K562 (cell line): ENCODE results near the gene ZFPM1. TPM values are rescaled to one million over a fixed set of nuclear protein-coding genes. Genes with fewer than 3 reads are reported as not detected.

ENCODE experiments used
- ATAC-seq: fragments of 200-7000 bp; cut with Tn5 transposase; 3 replicates; pipeline ENCODE4 v1.9.1; 2020; ENCODE audit warnings: moderate library complexity
- BruUV-seq: library from RNA; stranded (reverse); fragments of 400-500 nt; replicated peaks from 2 replicates; lab custom pipeline; 2021; lab: Mats Ljungman, UMichigan
- CTCF ChIA-PET: fragments of 300-600 bp; formaldehyde crosslinking; extraction: SDS; loops from one replicate; lab custom pipeline; 2021; ENCODE audit warnings: low intra/inter-chr PET ratio; lab: Yijun Ruan, JAX
- POLR2A ChIA-PET: fragments of 300-600, 350-650 bp; sonication (Branson Sonifier 250); formaldehyde crosslinking; extraction: SDS; loops from one replicate; lab custom pipeline; 2021; ENCODE audit warnings: antibody characterized with exemption, inconsistent platforms; lab: Yijun Ruan, JAX
- DNase-seq, 4 experiments: peaks; one replicate each; pipeline versions ENCODE4 v3.0.0 to v3.0.0-alpha.2; 2011 to 2018; ENCODE audit warnings: low spot score in 3 of 4, mixed read lengths in 3 of 4; ENCODE audit errors: extremely low read depth in 1 of 4
- FAIRE-seq: peaks from 2 replicates; lab custom pipeline; 2011; peaks lifted over from hg19 to GRCh38; lab: Jason Lieb, UNC
- H2AFZ ChIP-seq: 2 replicates; pipeline ENCODE4 v1.6.0; 2011; ENCODE audit warnings: low read depth, low read length, control low read depth, inconsistent platforms
- H3K27ac ChIP-seq: fragments of 200-600 bp; 3 replicates; pipeline ENCODE4 v1.8.0; 2011; ENCODE audit warnings: low read depth, mild to moderate bottlenecking, control low read depth, inconsistent platforms, low read length, moderate library complexity, mixed read lengths; ENCODE audit errors: extremely low read depth
- H3K27me3 ChIP-seq, 2 experiments: fragments of 300-600 bp in 1 of 2; 2 replicates in 1 of 2; 3 replicates in 1 of 2; pipeline versions ENCODE4 v1.6.0 to v1.8.0; 2011; ENCODE audit warnings: inconsistent platforms in 2 of 2, low read length in 2 of 2, mild to moderate bottlenecking in 1 of 2, mixed read lengths in 1 of 2, moderate library complexity in 1 of 2; ENCODE audit not compliant: control insufficient read depth in 2 of 2, insufficient read depth in 2 of 2
- H3K36me3 ChIP-seq: fragments of 300-600 bp; 3 replicates; pipeline ENCODE4 v1.8.0; 2011; ENCODE audit warnings: mild to moderate bottlenecking, low read length, inconsistent platforms; ENCODE audit not compliant: control insufficient read depth, insufficient read depth
- H3K4me1 ChIP-seq, 2 experiments: fragments of 200-600 bp in 1 of 2; replicated peaks in 1 of 2; 2 replicates in 1 of 2; 3 replicates in 1 of 2; pipeline versions ENCODE4 v1.5.1 to v1.8.0; 2011; ENCODE audit warnings: inconsistent platforms in 2 of 2, low read length in 2 of 2, mild to moderate bottlenecking in 1 of 2, mixed read lengths in 1 of 2, moderate library complexity in 1 of 2; ENCODE audit not compliant: control insufficient read depth in 2 of 2, insufficient read depth in 2 of 2
- H3K4me2 ChIP-seq: 2 replicates; pipeline ENCODE4 v1.6.1; 2011; ENCODE audit warnings: low read length, control low read depth, inconsistent platforms, mixed read lengths; ENCODE audit not compliant: insufficient read depth
- H3K4me3 ChIP-seq: fragments of 200-600 bp; sonication (generic), shearing (Covaris generic); 2 replicates; pipeline ENCODE4 v1.5.1; 2016; ENCODE audit warnings: control low read depth, inconsistent platforms
- H3K79me2 ChIP-seq: fragments of 200-600 bp; 3 replicates; pipeline ENCODE4 v1.8.0; 2011; ENCODE audit warnings: low read length, inconsistent platforms; ENCODE audit not compliant: control insufficient read depth, insufficient read depth
- H3K9ac ChIP-seq, 2 experiments: 2 replicates each; pipeline versions ENCODE4 v1.6.0 to v1.6.1; 2011; ENCODE audit warnings: low read depth in 2 of 2, low read length in 2 of 2, control low read depth in 1 of 2, inconsistent platforms in 1 of 2, mild to moderate bottlenecking in 1 of 2, mixed read lengths in 1 of 2; ENCODE audit not compliant: insufficient read depth in 1 of 2
- H3K9me1 ChIP-seq: one replicate; pipeline ENCODE4 v1.6.0; 2011; ENCODE audit warnings: inconsistent platforms, mild to moderate bottlenecking, low read length, moderate library complexity; ENCODE audit not compliant: control insufficient read depth, insufficient read depth
- H3K9me3 ChIP-seq: replicated peaks from 2 replicates; pipeline ENCODE4 v1.5.1; 2011; ENCODE audit warnings: low read depth, low read length, inconsistent platforms; ENCODE audit not compliant: control insufficient read depth, insufficient read depth
- H4K20me1 ChIP-seq: replicated peaks from 2 replicates; pipeline ENCODE4 v1.6.1; 2011; ENCODE audit warnings: low read length, inconsistent platforms, mixed read lengths; ENCODE audit not compliant: control insufficient read depth, insufficient read depth
- CBX8 ChIP-seq: fragments of 200-600 bp; sonication (generic); IDR thresholded peaks from 2 replicates; pipeline ENCODE4 v1.6.1; 2012; ENCODE audit warnings: borderline replicate concordance, mixed run types, low read depth, mild to moderate bottlenecking, moderate library complexity, mixed read lengths, low read length, control low read depth, inconsistent platforms; ENCODE audit not compliant: poor library complexity, severe bottlenecking; ENCODE audit errors: extremely low read depth
- ETV6 ChIP-seq, 3 experiments: fragments of 150-350 bp in 1 of 3; sonication (generic) in 1 of 3; formaldehyde crosslinking in 1 of 3; IDR thresholded peaks; 2 replicates each; pipeline versions ENCODE4 v1.6.1 to v1.8.0; 2014 to 2022; ENCODE audit warnings: borderline replicate concordance in 2 of 3, low read depth in 2 of 3, antibody characterized with exemption in 1 of 3, low read length in 1 of 3, mild to moderate bottlenecking in 1 of 3, missing genetic modification reagents in 1 of 3
- GTF2F1 ChIP-seq: IDR thresholded peaks from 2 replicates; pipeline ENCODE4 v1.6.1; 2011; ENCODE audit warnings: low read depth, low read length, improper control_type of control experiment
- KDM1A ChIP-seq, 2 experiments: fragments of 450-650 bp; IDR thresholded peaks; 2 replicates each; pipeline ENCODE4 v1.6.1; 2016; ENCODE audit warnings: mild to moderate bottlenecking in 2 of 2
- KLF10 ChIP-seq: fragments of 250-450 bp; sonication (Bioruptor Pico); IDR thresholded peaks from 2 replicates; pipeline ENCODE4 v1.6.1; 2021; ENCODE audit warnings: matching md5 sums
- KLF13 ChIP-seq: fragments of 450-650 bp; IDR thresholded peaks from 2 replicates; pipeline ENCODE4 v1.6.1; 2016; ENCODE audit warnings: missing genetic modification characterization, low read depth, mild to moderate bottlenecking, missing compliant biosample characterization, moderate library complexity, borderline replicate concordance
- MECOM ChIP-seq: fragments of 250-450 bp; sonication (Bioruptor Pico); IDR thresholded peaks from 2 replicates; pipeline ENCODE4 v1.8.0; 2022; ENCODE audit warnings: inconsistent platforms
- MTA1 ChIP-seq: fragments of 450-650 bp; IDR thresholded peaks from 2 replicates; pipeline ENCODE4 v1.6.1; 2017; ENCODE audit warnings: borderline replicate concordance
- MTF1 ChIP-seq: fragments of 250-450 bp; sonication (Bioruptor Pico); IDR thresholded peaks from 2 replicates; pipeline ENCODE4 v1.9.0; 2021; ENCODE audit warnings: moderate library complexity, mild to moderate bottlenecking, inconsistent platforms, borderline replicate concordance
- NEUROD1 ChIP-seq: fragments of 150-350 bp; IDR thresholded peaks from 2 replicates; pipeline ENCODE4 v1.6.1; 2014; ENCODE audit warnings: borderline replicate concordance, low read length, low read depth; ENCODE audit not compliant: partially characterized antibody
- RB1 ChIP-seq: fragments of 450-650 bp; IDR thresholded peaks from 2 replicates; pipeline ENCODE4 v1.6.1; 2017; ENCODE audit warnings: low read depth, mild to moderate bottlenecking
- RBM25 ChIP-seq: fragments of 200-400 bp; formaldehyde crosslinking; IDR thresholded peaks from 2 replicates; pipeline ENCODE4 v1.6.1; 2018; ENCODE audit warnings: low read length, low read depth, moderate library complexity; ENCODE audit not compliant: severe bottlenecking
- SMC3 ChIP-seq: conservative IDR thresholded peaks from 2 replicates; pipeline ENCODE4 v1.6.1; 2011; ENCODE audit warnings: low read depth, low read length, improper control_type of control experiment; ENCODE audit not compliant: insufficient read depth
- ZBTB7A ChIP-seq: IDR thresholded peaks from 2 replicates; pipeline ENCODE4 v1.6.1; 2011; ENCODE audit warnings: low read depth, mild to moderate bottlenecking, low read length, moderate library complexity, borderline replicate concordance; ENCODE audit not compliant: control insufficient read depth
- ZC3H11A ChIP-seq: IDR thresholded peaks from 2 replicates; pipeline ENCODE4 v1.6.1; 2012; ENCODE audit warnings: low read depth, low read length, improper control_type of control experiment
- ZNF174 ChIP-seq: fragments of 250-450 bp; sonication (Bioruptor Pico); IDR thresholded peaks from 2 replicates; pipeline ENCODE4 v1.4.0; 2020; ENCODE audit warnings: mild to moderate bottlenecking
- ZNF584 ChIP-seq: fragments of 200-800 bp; sonication (Bioruptor generic); IDR thresholded peaks from 2 replicates; pipeline ENCODE4 v1.6.1; 2016; ENCODE audit warnings: low read depth, mild to moderate bottlenecking, missing genetic modification characterization, missing compliant biosample characterization
- ZSCAN32 ChIP-seq: fragments of 450-650 bp; formaldehyde crosslinking; IDR thresholded peaks from 2 replicates; pipeline ENCODE4 v1.4.0; 2020; ENCODE audit warnings: mild to moderate bottlenecking, moderate library complexity
- WGBS: fragments of 100-300 bp; shearing (Covaris generic); methylation state at CpG from one replicate; pipeline ENCODE4 v1.1.6; 2016; ENCODE audit warnings: low coverage, mixed read lengths; ENCODE audit not compliant: insufficient coverage; ENCODE audit errors: missing lambda C conversion rate; 5-methylcytosine and 5-hydroxymethylcytosine counted together
- in situ Hi-C: fragments of 300-500 bp; cut with MboI; formaldehyde crosslinking; loops from 4 replicates; pipeline ENCODE4 v1.15.0; 2018; ENCODE audit warnings: inconsistent platforms, mixed read lengths
- intact Hi-C: fragments of 100-400 bp; cut with micrococcal nuclease; formaldehyde crosslinking; loops from 2 replicates; pipeline ENCODE4 v1.14.2; 2022
- polyA plus RNA-seq, 8 experiments: library from polyadenylated mRNA; depleted of rRNA in 4 of 8; stranded (reverse) in 5 of 8; unstranded in 3 of 8; fragments of >200 nt; fragmentation: Nextera tagmentation in 2 of 8; fragmentation: Illumina TruSeq in 1 of 8; extraction: Ambion mirVana in 2 of 8; extraction: Trizol in 1 of 8; gene quantifications; 2 replicates each; pipeline versions ENCODE4 v1.2.1 to v1.2.3, GENCODE V29; 2011 to 2014; ENCODE audit warnings: inconsistent platforms in 1 of 8, missing spikeins in 1 of 8
- total RNA-seq, 7 experiments: library from RNA; depleted of rRNA in 6 of 7; stranded (reverse); fragments of >200 nt in 6 of 7; fragmentation: Illumina TruSeq in 2 of 7; extraction: Trizol in 2 of 7; gene quantifications; 2 replicates each; pipeline versions ENCODE4 v1.2.1 to v1.2.3, GENCODE V29; 2011 to 2021; ENCODE audit warnings: low replicate concordance in 1 of 7
- TF ChIP-seq, protein P1 (sequence below): IDR thresholded peaks from 2 replicates; pipeline ENCODE4 v1.6.1; 2012; ENCODE audit warnings: low read depth, low read length, improper control_type of control experiment, borderline replicate concordance

The ZFPM1 gene
- total and polyA plus RNA-seq, 9 of the 15 experiments (the other 6 are each of a cell fraction or from before 2014, with no cell fraction given) = 0.03 to 35.9 (median 1.4) TPM

DNA sequence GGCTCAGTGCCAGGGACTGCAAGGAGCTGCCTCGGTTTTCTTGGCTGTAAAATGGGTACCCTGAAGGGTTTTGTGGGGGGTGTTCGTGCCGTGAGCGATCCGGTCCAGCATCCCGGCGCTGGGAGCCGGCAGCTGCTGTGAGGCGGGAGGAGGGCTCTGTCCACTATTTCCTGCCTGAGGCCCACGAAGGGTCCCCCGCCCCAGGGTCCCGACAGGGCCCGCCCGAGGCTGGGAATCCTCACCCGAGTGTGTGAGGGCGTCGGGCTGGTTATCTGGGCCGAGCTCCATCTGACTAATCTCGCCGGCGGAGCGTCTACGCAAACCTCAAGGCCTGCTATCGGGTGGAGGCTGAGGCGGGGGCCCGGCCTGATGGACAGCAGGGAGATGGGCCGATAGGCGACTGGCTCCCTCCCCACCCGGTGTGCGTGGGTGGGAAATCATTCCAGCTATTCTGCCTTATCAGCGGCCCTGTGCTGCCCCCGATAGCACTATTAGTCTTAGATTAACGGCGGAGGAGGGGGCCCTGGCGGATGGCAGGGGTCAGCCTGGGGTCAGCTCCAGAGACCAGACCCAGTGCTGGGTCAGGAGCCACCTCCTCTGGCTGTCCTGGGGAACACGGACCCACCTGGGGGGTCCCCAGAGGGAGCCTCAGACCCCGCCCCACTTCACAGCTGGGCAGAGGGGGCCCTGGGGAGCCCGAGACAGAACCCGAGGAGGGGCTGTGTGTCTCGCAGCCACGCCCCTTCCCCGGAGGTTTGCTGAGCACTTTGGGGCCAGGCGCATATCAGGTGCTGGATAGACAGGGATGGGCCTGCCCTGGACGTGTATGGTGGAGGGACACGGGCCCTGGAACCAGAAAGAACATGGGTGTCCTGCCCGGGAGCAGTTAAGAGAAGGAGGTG lies 44.7 kb downstream of the ZFPM1 start:
- peaks cover 46% of the 10 kb centered on the region for H3K36me3 ChIP-seq
- FAIRE-seq = peak; percentile 98
- no TSS peak for BruUV-seq
- ChIA-PET POLR2A (interaction anchor here (0.7 to 1.7 kb wide), 6 partner anchors 8 to 248 kb away, joined by 3 to 10 read pairs (median 3); no protein-coding TSS in a partner anchor), CTCF (no interaction called here)
- intact Hi-C loops = no loop called here
- ATAC-seq = peak; percentile 65
- H3K4me2 ChIP-seq = peak overlapping the region; percentile 69
- H3K9me3 ChIP-seq = no peaks in the 10 kb centered on the region
- H3K9me1 ChIP-seq = no peaks in the 10 kb centered on the region
- peaks cover 56% of the 10 kb centered on the region for H3K79me2 ChIP-seq
- under 1% methylated on average over 40 of the region's 46 CpGs for WGBS
- no peaks in the 10 kb centered on the region for H3K27me3 ChIP-seq
- peak overlapping the region; percentile 66 for H3K27ac ChIP-seq
- H3K4me3 ChIP-seq = no peak overlapping the region
- in situ Hi-C loops = no loop called here
- no peak overlapping the region for H2AFZ ChIP-seq
- H4K20me1 ChIP-seq = peaks cover 4% of the 10 kb centered on the region; the same call in 1 of the 2 replicates
- H3K9ac ChIP-seq = peak overlapping the region; percentile 44 to 77
- peak; percentile 92 to 98 (median 93) for DNase-seq
- peaks cover 68 to 96% of the 10 kb centered on the region in 2 experiments for H3K4me1 ChIP-seq
- TF ChIP-seq GTF2F1 (no peak), KLF10 (CRISPR knock-in tag) (no peak), ZBTB7A (peak; percentile 95), NEUROD1 (peak; percentile 73), MTA1 (peak; percentile 87), ZC3H11A (peak; percentile 79; the same call in 1 of the 2 replicates), RBM25 (no peak), ZNF174 (CRISPR knock-in tag) (no peak), KLF13 (peak; percentile 74; the same call in 1 of the 2 replicates), SMC3 (0 out of 2 replicates have a peak, but pooled peaks have one; percentile 10), CBX8 (no peak), RB1 (0 out of 2 replicates have a peak, but pooled peaks have one; percentile 39), MECOM (CRISPR knock-in tag) (peak; percentile 11), KDM1A (IDR thresholded peaks at IDR 0.05) (peak; percentile 99), ZNF584 (CRISPR knock-in tag) (no peak), MTF1 (no peak), ETV6 (IDR thresholded peaks at IDR 0.05; ENCODE audit: borderline replicate concordance in 1 of 2, low read depth in 2 of 2, low read length in 1 of 2) (peak in 1 of 2 experiments; percentile 59; a peak in 1 of 4 replicates), ETV6 (CRISPR knock-in tag; IDR thresholded peaks at IDR 0.05; ENCODE audit: borderline replicate concordance) (no peak), ZSCAN32 (CRISPR knock-in tag) (no peak)
- TF ChIP-seq, protein P1, sequence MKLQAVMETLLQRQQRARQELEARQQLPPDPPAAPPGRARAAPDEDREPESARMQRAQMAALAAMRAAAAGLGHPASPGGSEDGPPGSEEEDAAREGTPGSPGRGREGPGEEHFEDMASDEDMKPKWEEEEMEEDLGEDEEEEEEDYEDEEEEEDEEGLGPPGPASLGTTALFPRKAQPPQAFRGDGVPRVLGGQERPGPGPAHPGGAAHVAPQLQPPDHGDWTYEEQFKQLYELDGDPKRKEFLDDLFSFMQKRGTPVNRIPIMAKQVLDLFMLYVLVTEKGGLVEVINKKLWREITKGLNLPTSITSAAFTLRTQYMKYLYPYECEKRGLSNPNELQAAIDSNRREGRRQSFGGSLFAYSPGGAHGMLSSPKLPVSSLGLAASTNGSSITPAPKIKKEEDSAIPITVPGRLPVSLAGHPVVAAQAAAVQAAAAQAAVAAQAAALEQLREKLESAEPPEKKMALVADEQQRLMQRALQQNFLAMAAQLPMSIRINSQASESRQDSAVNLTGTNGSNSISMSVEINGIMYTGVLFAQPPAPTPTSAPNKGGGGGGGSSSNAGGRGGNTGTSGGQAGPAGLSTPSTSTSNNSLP = peak; percentile 99
